ENCODE results near the gene WDR7.
A peak's percentile ranks its signal among the peaks of the same experiment; 100 is the strongest.
"Not testable (repeated sequence)": the region's sequence is repeated elsewhere in the genome, so short reads cannot be mapped to it uniquely, and the experiment has no call there.

The WDR7 gene

DNA sequence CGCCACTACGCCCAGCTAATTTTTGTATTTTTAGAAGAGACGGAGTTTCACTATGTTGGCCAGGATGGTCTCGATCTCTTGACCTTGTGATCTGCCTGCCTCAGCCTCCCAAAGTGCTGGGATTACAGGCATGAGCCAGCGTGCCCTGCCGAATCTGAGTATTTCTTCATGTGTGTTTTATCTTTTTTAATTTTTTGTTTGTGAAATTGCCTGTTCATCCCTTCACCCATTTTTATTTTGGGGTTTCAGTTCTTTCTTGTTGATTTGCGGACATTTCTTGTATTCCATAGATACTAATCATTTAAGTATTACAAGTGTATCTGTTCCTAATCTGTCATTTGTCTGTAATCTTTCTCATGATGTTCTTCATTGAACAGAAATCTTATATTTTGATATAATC, 3.1 kb downstream of the WDR7 start:
- not testable (repeated sequence) for DNase-seq (ENCODE audit: low spot score)

GRCh38 chr18:56658261-56658660, 7.1 kb downstream of the WDR7 start:
- DNase-seq (ENCODE audit: low spot score), result no peak

- DNase-seq (ENCODE audit: low spot score), result no peak
Measured at GRCh38 chr18:56659111-56659510, 8.0 kb downstream of the WDR7 start.

GRCh38 chr18:56660655-56661054, 9.5 kb downstream of the WDR7 start:
- DNase-seq (ENCODE audit: low spot score), result no peak

GRCh38 chr18:56661360-56662062, 10.4 kb downstream of the WDR7 start:
- no peak for DNase-seq (ENCODE audit: low spot score)

DNA sequence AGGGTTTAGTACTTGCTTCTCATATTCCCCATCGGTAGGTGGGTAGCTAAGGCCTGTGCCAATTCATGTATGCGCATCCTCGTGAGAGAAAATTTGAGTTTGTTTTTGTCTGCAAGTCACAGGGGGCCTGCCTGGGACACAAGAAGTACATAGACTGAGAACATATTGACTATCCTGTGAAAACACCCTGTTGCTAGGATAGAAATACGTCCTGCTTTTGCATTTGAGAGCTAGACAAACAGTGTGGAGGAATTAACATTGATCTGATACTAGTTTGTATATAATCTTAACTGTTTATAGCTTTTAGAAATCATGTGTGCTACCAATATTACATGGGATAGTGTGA, 10.9 kb downstream of the WDR7 start:
- no peak for DNase-seq (ENCODE audit: low spot score)

DNA sequence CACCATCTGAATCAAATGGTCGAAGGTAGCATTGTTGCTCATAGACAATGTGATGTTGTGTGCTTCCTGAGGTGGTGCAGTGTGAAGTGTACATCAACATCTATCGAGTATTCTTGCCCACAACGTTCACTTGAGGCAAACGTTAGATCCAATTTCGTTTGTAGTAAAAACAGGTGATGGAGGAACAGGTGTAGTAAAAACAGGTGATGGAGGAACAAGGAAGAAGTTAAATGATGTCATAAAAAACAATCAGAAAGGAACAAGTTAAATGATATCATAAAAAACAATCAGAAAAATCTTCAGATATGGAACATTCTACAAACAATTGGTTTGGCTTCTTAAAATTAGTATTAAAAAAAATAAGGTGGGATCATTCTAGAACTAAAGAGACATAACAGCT, 11.3 kb downstream of the WDR7 start:
- DNase-seq (ENCODE audit: low spot score), result no peak

GRCh38 chr18:56662902-56663301, 11.7 kb downstream of the WDR7 start:
- DNase-seq (ENCODE audit: low spot score), result no peak

GRCh38 chr18:56672391-56672790, 21.2 kb downstream of the WDR7 start:
- no peak for DNase-seq (ENCODE audit: low spot score)

GRCh38 chr18:56672981-56673380, 21.8 kb downstream of the WDR7 start:
- DNase-seq (ENCODE audit: low spot score), result no peak

DNA sequence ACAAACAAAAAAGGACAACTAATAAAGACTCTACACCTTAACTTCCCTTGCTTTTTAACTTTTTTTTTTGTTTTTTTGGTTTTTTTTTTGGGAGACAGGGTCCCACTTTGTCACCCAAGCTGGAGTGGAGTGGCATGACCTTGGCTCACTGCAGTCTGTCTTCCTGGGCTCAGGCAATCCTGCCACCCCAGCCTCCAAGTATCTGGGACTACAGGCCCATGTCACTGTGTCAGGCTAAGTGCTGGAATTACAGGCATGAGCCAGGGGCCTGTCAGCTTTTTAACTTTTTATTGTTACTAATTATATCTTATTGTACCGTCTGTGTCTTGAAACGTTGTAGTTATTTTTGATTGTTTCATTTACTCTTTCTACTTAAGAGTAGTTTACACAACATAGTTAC, 25.5 kb downstream of the WDR7 start:
- no peak for DNase-seq (ENCODE audit: low spot score)

GRCh38 chr18:56678836-56679565, 27.8 kb downstream of the WDR7 start:
- no peak for DNase-seq (ENCODE audit: low spot score)

DNA sequence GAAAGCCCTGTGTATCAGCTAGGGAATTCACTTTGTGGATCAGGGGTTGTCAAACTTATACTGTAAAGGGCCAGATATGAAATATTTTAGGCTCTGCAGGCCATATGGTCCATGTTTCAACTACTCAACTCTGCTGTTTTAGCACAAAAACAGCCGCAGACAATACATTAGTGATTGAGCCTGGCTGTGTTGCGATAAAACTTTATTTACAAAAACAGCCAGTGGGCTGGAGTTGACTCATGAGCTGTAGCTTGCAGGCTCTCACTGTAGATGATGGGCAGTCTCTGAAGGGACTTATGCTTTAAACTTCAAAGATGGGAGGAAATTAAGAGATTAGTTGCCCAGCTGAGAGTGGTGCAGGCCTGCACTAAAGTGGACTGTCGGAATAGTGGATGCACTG, 33.1 kb downstream of the WDR7 start:
- no peak for DNase-seq (ENCODE audit: low spot score)

- DNase-seq (ENCODE audit: low spot score), result no peak
Measured at GRCh38 chr18:56691530-56691929, 40.4 kb downstream of the WDR7 start.

GRCh38 chr18:56696966-56697365, 45.8 kb downstream of the WDR7 start:
- no peak for DNase-seq (ENCODE audit: low spot score)

DNA sequence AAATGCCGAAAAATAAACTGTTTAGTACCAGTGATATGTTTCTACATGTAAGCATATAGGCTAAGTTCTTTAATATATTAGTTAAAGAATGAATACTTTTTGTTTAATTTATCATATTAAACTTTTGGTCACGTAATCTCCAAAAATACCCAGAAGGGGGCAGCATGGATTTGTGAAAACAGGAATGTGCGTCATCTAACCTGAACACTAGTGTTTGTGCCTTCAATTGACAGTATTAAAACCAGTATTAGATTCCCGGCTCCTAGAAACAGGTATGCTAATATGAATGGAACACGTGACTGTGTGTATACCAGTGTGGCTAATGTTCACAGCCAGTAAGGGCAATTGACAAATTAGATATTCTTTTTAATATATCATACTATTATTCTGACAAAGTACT, 51.8 kb downstream of the WDR7 start:
- peak; percentile 16 for DNase-seq (ENCODE audit: low spot score)

DNA sequence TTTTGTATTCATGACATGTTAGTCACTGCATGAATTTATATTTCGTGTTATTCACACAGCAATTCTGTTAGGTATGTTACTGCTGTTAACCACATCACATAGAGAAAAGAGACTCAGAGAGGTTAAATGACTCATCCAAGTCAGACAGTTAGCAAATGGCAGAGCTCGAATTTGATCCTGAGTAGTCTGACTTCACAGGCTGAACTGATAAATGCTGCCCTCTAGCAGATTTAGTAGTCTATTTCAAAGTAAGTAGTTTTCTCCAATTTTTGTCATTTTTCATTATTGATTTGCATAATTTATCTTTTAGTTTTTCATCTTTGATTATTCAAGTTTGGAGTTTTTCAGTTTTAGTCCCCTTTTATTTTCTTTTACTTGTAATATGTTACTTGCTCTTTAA, 58.3 kb downstream of the WDR7 start:
- DNase-seq (ENCODE audit: low spot score), result peak; percentile 62

DNA sequence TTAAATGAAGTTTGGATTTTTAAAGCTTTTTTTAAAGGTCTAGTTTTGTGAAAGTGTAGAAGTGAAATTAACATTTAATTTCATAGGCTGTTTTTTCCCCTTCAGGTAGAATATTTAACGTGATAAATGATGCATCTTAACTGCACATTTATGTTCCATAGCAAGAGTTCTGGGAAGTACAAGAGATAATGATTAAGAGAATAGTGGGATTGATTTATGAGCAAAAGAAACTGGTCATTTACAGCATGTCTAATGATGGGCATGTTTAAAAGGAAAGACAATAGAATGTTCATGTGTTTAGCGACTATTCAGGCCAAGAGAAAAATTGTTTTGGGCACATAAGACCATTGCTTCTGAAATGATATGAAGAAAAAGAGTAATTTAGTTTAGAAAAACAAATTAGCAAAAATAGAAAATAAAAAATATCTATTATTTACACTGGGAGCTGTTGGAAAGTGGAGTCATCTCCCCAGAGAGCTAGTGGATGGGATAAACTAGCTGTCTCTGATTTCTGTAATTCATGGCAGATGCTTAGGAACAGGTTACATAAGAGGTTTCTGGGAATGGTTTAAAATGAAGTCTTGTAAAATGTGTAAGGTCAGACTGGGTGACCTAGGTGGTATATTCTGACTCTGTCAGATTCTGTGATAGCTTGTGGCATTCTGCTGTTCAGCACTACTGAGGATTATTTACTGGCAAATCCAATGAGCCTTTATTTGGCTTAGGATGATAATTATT, 60.7 kb downstream of the WDR7 start:
- DNase-seq (ENCODE audit: low spot score), result no peak

GRCh38 chr18:56712761-56713160, 61.6 kb downstream of the WDR7 start:
- DNase-seq (ENCODE audit: low spot score), result no peak

DNA sequence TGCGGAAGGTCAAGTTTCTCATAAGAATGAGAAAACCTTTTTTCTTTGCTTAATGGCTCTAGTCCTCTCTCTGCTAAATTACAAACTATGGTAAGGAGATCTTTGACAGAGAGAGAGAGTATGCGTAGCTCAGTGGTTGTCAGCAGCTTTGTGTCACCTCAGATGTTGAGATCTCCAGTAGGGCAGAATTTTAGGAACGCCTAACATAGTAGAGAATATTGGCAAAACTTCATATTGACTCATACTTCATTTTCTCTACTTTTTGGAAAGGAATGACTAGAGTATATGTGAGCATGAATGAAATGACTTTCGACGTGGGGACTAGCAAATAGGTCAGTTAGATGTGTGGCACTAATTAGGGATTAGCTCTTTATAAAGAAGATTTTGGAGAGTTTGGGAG, 64.0 kb downstream of the WDR7 start:
- no peak for DNase-seq (ENCODE audit: low spot score)

- DNase-seq (ENCODE audit: low spot score), result no peak
Measured at GRCh38 chr18:56716692-56717146, 65.6 kb downstream of the WDR7 start.

GRCh38 chr18:56721031-56721430, 69.9 kb downstream of the WDR7 start:
- DNase-seq (ENCODE audit: low spot score), result no peak

DNA sequence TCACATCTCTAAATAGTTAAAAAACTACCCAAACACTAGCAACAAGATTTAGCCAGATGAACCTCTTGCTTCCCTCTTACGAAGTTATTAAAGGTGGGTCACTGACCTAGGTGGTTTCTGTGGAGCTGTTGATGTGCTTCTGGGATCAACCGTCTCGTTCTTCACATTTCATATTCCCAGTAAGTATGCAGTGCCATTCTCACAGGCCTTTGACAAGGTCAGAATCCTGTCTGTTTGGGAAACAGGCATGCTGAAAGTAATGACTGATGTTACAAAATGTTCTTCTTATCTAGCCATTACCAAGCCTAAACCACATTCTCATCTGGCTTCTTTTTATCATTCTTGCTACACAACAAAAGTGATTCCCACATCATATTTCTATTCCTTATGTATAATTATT, 70.3 kb downstream of the WDR7 start:
- DNase-seq (ENCODE audit: low spot score), result no peak

All from hepatic stellate cell (primary cell).